ENCODE results near the gene CFAP299. TPM values are rescaled to one million over a fixed set of nuclear protein-coding genes. Genes with fewer than 3 reads are reported as not detected.
A peak's percentile ranks its signal among the peaks of the same experiment; 100 is the strongest.

The CFAP299 gene
- total and polyA plus RNA-seq, 4 experiments from 2014 or later, result not detected

- Mint-ChIP-seq H3K27ac (no peak overlapping the region), H3K36me3 (peaks cover 0 to 8% of the 10 kb centered on the region in 2 donors), H3K27me3 (peaks cover 0 to 3% of the 10 kb centered on the region in 2 donors), H3K4me3 (peak overlapping the region in 1 of 8 donors; percentile 26), H3K4me1 (peaks cover 15 to 22% (median 18%) of the 10 kb centered on the region in 4 donors), H3K9me3 (peaks cover 2 to 15% (median 4%) of the 10 kb centered on the region in 8 donors)
- no peak overlapping the region for H3K4me3 ChIP-seq (ENCODE audit: low read length in 2 of 2)
- intact Hi-C loops (cut with micrococcal nuclease), result no loop called here
- no peaks in the 10 kb centered on the region for H3K27me3 ChIP-seq (ENCODE audit: insufficient read depth, low read length)
- peaks cover 9% of the 10 kb centered on the region for H3K4me1 ChIP-seq (ENCODE audit: insufficient read depth, low read length)
- POLR2A ChIA-PET (ENCODE audit: partially characterized antibody), result no interaction called here
- no peaks in the 10 kb centered on the region for H3K9me3 ChIP-seq (ENCODE audit: control insufficient read depth in 1 of 2, low read length in 2 of 2)
- no peaks in the 10 kb centered on the region for H3K36me3 ChIP-seq (ENCODE audit: insufficient read depth, low read length)
- CTCF ChIA-PET (ENCODE audit: partially characterized antibody), result no interaction called here
- H3K27ac ChIP-seq (ENCODE audit: low read depth, low read length), result no peak overlapping the region
- no peak for DNase-seq
These were observed 242.5 kb downstream of the CFAP299 start for GRCh38 chr4:80578001-80578400.

- Mint-ChIP-seq H3K9me3 (no peaks in the 10 kb centered on the region), H3K36me3 (no peaks in the 10 kb centered on the region), H3K4me3 (no peak overlapping the region), H3K4me1 (peaks cover 10 to 13% (median 12%) of the 10 kb centered on the region in 4 donors), H3K27me3 (no peaks in the 10 kb centered on the region), H3K27ac (no peak overlapping the region)
- no peak for DNase-seq
- ChIA-PET POLR2A (ENCODE audit: partially characterized antibody) (no interaction called here), CTCF (ENCODE audit: partially characterized antibody) (no interaction called here)
- H3K9me3 ChIP-seq (ENCODE audit: control insufficient read depth in 1 of 2, low read length in 2 of 2), result no peaks in the 10 kb centered on the region
- no peaks in the 10 kb centered on the region for H3K27me3 ChIP-seq (ENCODE audit: insufficient read depth, low read length)
- peaks cover 8% of the 10 kb centered on the region for H3K4me1 ChIP-seq (ENCODE audit: insufficient read depth, low read length)
- H3K36me3 ChIP-seq (ENCODE audit: insufficient read depth, low read length), result no peaks in the 10 kb centered on the region
- no peak overlapping the region for H3K27ac ChIP-seq (ENCODE audit: low read depth, low read length)
- intact Hi-C loops (cut with micrococcal nuclease), result no loop called here
- no peak overlapping the region for H3K4me3 ChIP-seq (ENCODE audit: low read length in 2 of 2)
These were observed 250.0 kb downstream of the CFAP299 start for GRCh38 chr4:80585542-80585941.

GRCh38 chr4:80586716-80587115 is 251.2 kb downstream of the CFAP299 start:
- Mint-ChIP-seq H3K4me3 (no peak overlapping the region), H3K9me3 (no peaks in the 10 kb centered on the region), H3K36me3 (no peaks in the 10 kb centered on the region), H3K27ac (no peak overlapping the region), H3K4me1 (peaks cover 4 to 8% (median 5%) of the 10 kb centered on the region in 4 donors), H3K27me3 (no peaks in the 10 kb centered on the region)
- H3K36me3 ChIP-seq (ENCODE audit: insufficient read depth, low read length), result no peaks in the 10 kb centered on the region
- H3K27me3 ChIP-seq (ENCODE audit: insufficient read depth, low read length), result no peaks in the 10 kb centered on the region
- intact Hi-C loops (cut with micrococcal nuclease), result no loop called here
- no peak overlapping the region for H3K27ac ChIP-seq (ENCODE audit: low read depth, low read length)
- DNase-seq, result no peak
- H3K4me1 ChIP-seq (ENCODE audit: insufficient read depth, low read length), result peaks cover 3% of the 10 kb centered on the region
- ChIA-PET POLR2A (ENCODE audit: partially characterized antibody) (interaction anchor here (1.2 kb wide), 1 partner anchor 47 kb away, joined by 3 read pairs; no protein-coding TSS in a partner anchor), CTCF (ENCODE audit: partially characterized antibody) (interaction anchor here (1.0 kb wide), 1 partner anchor 211 kb away, joined by 3 read pairs; no protein-coding TSS in a partner anchor)
- H3K9me3 ChIP-seq (ENCODE audit: control insufficient read depth in 1 of 2, low read length in 2 of 2), result no peaks in the 10 kb centered on the region
- no peak overlapping the region for H3K4me3 ChIP-seq (ENCODE audit: low read length in 2 of 2)

GRCh38 chr4:80587871-80588385 is 252.4 kb downstream of the CFAP299 start:
- Mint-ChIP-seq H3K27me3 (no peaks in the 10 kb centered on the region), H3K4me1 (peaks cover 0 to 4% (median 0%) of the 10 kb centered on the region in 4 donors), H3K27ac (peak overlapping the region in 1 of 7 donors; percentile 27), H3K36me3 (no peaks in the 10 kb centered on the region), H3K4me3 (no peak overlapping the region), H3K9me3 (no peaks in the 10 kb centered on the region)
- DNase-seq, result no peak
- no peak overlapping the region for H3K27ac ChIP-seq (ENCODE audit: low read depth, low read length)
- ChIA-PET CTCF (ENCODE audit: partially characterized antibody) (interaction anchor here (1.3 to 1.7 kb wide), 2 partner anchors 128 to 452 kb away, joined by 3 to 5 read pairs; no protein-coding TSS in a partner anchor), POLR2A (ENCODE audit: partially characterized antibody) (interaction anchor here (1.2 to 2.1 kb wide), 2 partner anchors 48 to 95 kb away, joined by 3 to 5 read pairs; no protein-coding TSS in a partner anchor)
- H3K9me3 ChIP-seq (ENCODE audit: control insufficient read depth in 1 of 2, low read length in 2 of 2), result no peaks in the 10 kb centered on the region
- no peaks in the 10 kb centered on the region for H3K4me1 ChIP-seq (ENCODE audit: insufficient read depth, low read length)
- intact Hi-C loops (cut with micrococcal nuclease), result no loop called here
- H3K4me3 ChIP-seq (ENCODE audit: low read length in 2 of 2), result no peak overlapping the region
- H3K36me3 ChIP-seq (ENCODE audit: insufficient read depth, low read length), result no peaks in the 10 kb centered on the region
- H3K27me3 ChIP-seq (ENCODE audit: insufficient read depth, low read length), result no peaks in the 10 kb centered on the region

- intact Hi-C loops (cut with micrococcal nuclease), result no loop called here
- ChIA-PET POLR2A (ENCODE audit: partially characterized antibody) (no interaction called here), CTCF (ENCODE audit: partially characterized antibody) (no interaction called here)
- H3K4me3 ChIP-seq (ENCODE audit: low read length in 2 of 2), result no peak overlapping the region
- H3K36me3 ChIP-seq (ENCODE audit: insufficient read depth, low read length), result no peaks in the 10 kb centered on the region
- DNase-seq, result no peak
- H3K9me3 ChIP-seq (ENCODE audit: control insufficient read depth in 1 of 2, low read length in 2 of 2), result no peaks in the 10 kb centered on the region
- Mint-ChIP-seq H3K4me1 (peaks cover 0 to 1% (median under 1%) of the 10 kb centered on the region in 4 donors), H3K27me3 (no peaks in the 10 kb centered on the region), H3K27ac (no peak overlapping the region), H3K36me3 (no peaks in the 10 kb centered on the region), H3K4me3 (no peak overlapping the region), H3K9me3 (peaks cover 0 to 2% (median 0%) of the 10 kb centered on the region in 8 donors)
- H3K27me3 ChIP-seq (ENCODE audit: insufficient read depth, low read length), result no peaks in the 10 kb centered on the region
- no peak overlapping the region for H3K27ac ChIP-seq (ENCODE audit: low read depth, low read length)
- no peaks in the 10 kb centered on the region for H3K4me1 ChIP-seq (ENCODE audit: insufficient read depth, low read length)
These were observed 257.4 kb downstream of the CFAP299 start for GRCh38 chr4:80592950-80593349.

GRCh38 chr4:80594701-80595100 is 259.2 kb downstream of the CFAP299 start:
- Mint-ChIP-seq H3K36me3 (no peaks in the 10 kb centered on the region), H3K4me1 (peaks cover 0 to 1% (median 0%) of the 10 kb centered on the region in 4 donors), H3K27me3 (peaks cover 0 to 2% of the 10 kb centered on the region in 2 donors), H3K9me3 (peaks cover 0 to 5% (median 0%) of the 10 kb centered on the region in 8 donors), H3K4me3 (no peak overlapping the region), H3K27ac (no peak overlapping the region)
- H3K27me3 ChIP-seq (ENCODE audit: insufficient read depth, low read length), result no peaks in the 10 kb centered on the region
- no peaks in the 10 kb centered on the region for H3K36me3 ChIP-seq (ENCODE audit: insufficient read depth, low read length)
- no peak for DNase-seq
- no peaks in the 10 kb centered on the region for H3K4me1 ChIP-seq (ENCODE audit: insufficient read depth, low read length)
- intact Hi-C loops (cut with micrococcal nuclease), result no loop called here
- H3K4me3 ChIP-seq (ENCODE audit: low read length in 2 of 2), result no peak overlapping the region
- ChIA-PET CTCF (ENCODE audit: partially characterized antibody) (no interaction called here), POLR2A (ENCODE audit: partially characterized antibody) (no interaction called here)
- H3K27ac ChIP-seq (ENCODE audit: low read depth, low read length), result no peak overlapping the region
- H3K9me3 ChIP-seq (ENCODE audit: control insufficient read depth in 1 of 2, low read length in 2 of 2), result no peaks in the 10 kb centered on the region

GRCh38 chr4:80608281-80608980 is 272.9 kb downstream of the CFAP299 start:
- ChIA-PET CTCF (ENCODE audit: partially characterized antibody) (no interaction called here), POLR2A (ENCODE audit: partially characterized antibody) (no interaction called here)
- no peaks in the 10 kb centered on the region for H3K9me3 ChIP-seq (ENCODE audit: control insufficient read depth in 1 of 2, low read length in 2 of 2)
- Mint-ChIP-seq H3K4me3 (no peak overlapping the region), H3K4me1 (peaks cover 0 to 5% (median 3%) of the 10 kb centered on the region in 4 donors), H3K36me3 (no peaks in the 10 kb centered on the region), H3K27ac (no peak overlapping the region), H3K27me3 (no peaks in the 10 kb centered on the region), H3K9me3 (peaks cover 0 to 2% (median 0%) of the 10 kb centered on the region in 8 donors)
- no peaks in the 10 kb centered on the region for H3K4me1 ChIP-seq (ENCODE audit: insufficient read depth, low read length)
- H3K27me3 ChIP-seq (ENCODE audit: insufficient read depth, low read length), result no peaks in the 10 kb centered on the region
- H3K36me3 ChIP-seq (ENCODE audit: insufficient read depth, low read length), result no peaks in the 10 kb centered on the region
- intact Hi-C loops (cut with micrococcal nuclease), result no loop called here
- no peak overlapping the region for H3K4me3 ChIP-seq (ENCODE audit: low read length in 2 of 2)
- no peak overlapping the region for H3K27ac ChIP-seq (ENCODE audit: low read depth, low read length)
- no peak for DNase-seq

All from CD4-positive, alpha-beta memory T cell (primary cell).